Measurements from ENCODE around the gene UROC1.

The UROC1 gene

GRCh38 chr3:126464093-126464492 lies 53.5 kb downstream of the UROC1 start:
- no peaks in the 10 kb centered on the region for H3K79me1 ChIP-seq (ENCODE audit: low read length)
- no peak overlapping the region for H3K9ac ChIP-seq (ENCODE audit: low read length)
- no peak overlapping the region for H2BK12ac ChIP-seq (ENCODE audit: low read length)
- no peaks in the 10 kb centered on the region for H3K4me1 ChIP-seq (ENCODE audit: control insufficient read depth in 1 of 2, insufficient read depth in 2 of 2, low read length in 2 of 2)
- H4K12ac ChIP-seq (ENCODE audit: low read depth, low read length), result no peak overlapping the region
- H3K9me3 ChIP-seq (ENCODE audit: insufficient read depth, low read depth, low read length), result no peaks in the 10 kb centered on the region
- H2BK5ac ChIP-seq (ENCODE audit: low read depth, low read length, poor library complexity), result no peak overlapping the region
- no peak overlapping the region for H3K4ac ChIP-seq (ENCODE audit: low read depth, low read length)
- no peak overlapping the region for H4K8ac ChIP-seq (ENCODE audit: low read depth, low read length)
- no peak overlapping the region for H3K23ac ChIP-seq (ENCODE audit: low read length)
- no peak overlapping the region for H3K18ac ChIP-seq (ENCODE audit: low read length)
- H3K27ac ChIP-seq (ENCODE audit: low read depth, low read length), result no peak overlapping the region
- no peak for DNase-seq
- H3K14ac ChIP-seq (ENCODE audit: low read length), result no peak overlapping the region
- H2AFZ ChIP-seq (ENCODE audit: insufficient read depth, low read length, poor library complexity), result no peak overlapping the region
- peaks cover 72 to 82% of the 10 kb centered on the region in 2 experiments for H3K36me3 ChIP-seq (ENCODE audit: control insufficient read depth in 1 of 2, insufficient read depth in 2 of 2, low read length in 2 of 2)
- H3K27me3 ChIP-seq (ENCODE audit: insufficient read depth, low read length), result no peaks in the 10 kb centered on the region
- H3K4me2 ChIP-seq (ENCODE audit: low read length), result no peak overlapping the region
- no peak overlapping the region for H2BK120ac ChIP-seq (ENCODE audit: insufficient read depth, low read length, poor library complexity)
- no peak overlapping the region for H2AK5ac ChIP-seq (ENCODE audit: low read length)
- no peak overlapping the region for H4K91ac ChIP-seq (ENCODE audit: low read depth, low read length)
- no peak overlapping the region for H3K4me3 ChIP-seq (ENCODE audit: low read depth, low read length)
- H3K79me2 ChIP-seq (ENCODE audit: control insufficient read depth, insufficient read depth, low read length, poor library complexity), result no peaks in the 10 kb centered on the region
- WGBS (ENCODE audit: extremely low coverage, insufficient coverage, insufficient read length), result no CpG with 5 or more reads among the region's 4 CpGs

- no peaks in the 10 kb centered on the region for H3K79me1 ChIP-seq (ENCODE audit: low read length)
- H2AFZ ChIP-seq (ENCODE audit: insufficient read depth, low read length, poor library complexity), result no peak overlapping the region
- H3K4me1 ChIP-seq (ENCODE audit: control insufficient read depth in 1 of 2, insufficient read depth in 2 of 2, low read length in 2 of 2), result no peaks in the 10 kb centered on the region
- H2AK5ac ChIP-seq (ENCODE audit: low read length), result no peak overlapping the region
- whole genome bisulfite sequencing (ENCODE audit: extremely low coverage, insufficient coverage, insufficient read length), result no CpG with 5 or more reads among the region's 2 CpGs
- H3K4me2 ChIP-seq (ENCODE audit: low read length), result no peak overlapping the region
- H3K14ac ChIP-seq (ENCODE audit: low read length), result no peak overlapping the region
- H3K4me3 ChIP-seq (ENCODE audit: low read depth, low read length), result no peak overlapping the region
- no peak overlapping the region for H3K27ac ChIP-seq (ENCODE audit: low read depth, low read length)
- H2BK12ac ChIP-seq (ENCODE audit: low read length), result no peak overlapping the region
- no peak overlapping the region for H3K4ac ChIP-seq (ENCODE audit: low read depth, low read length)
- no peak overlapping the region for H4K12ac ChIP-seq (ENCODE audit: low read depth, low read length)
- no peak overlapping the region for H3K23ac ChIP-seq (ENCODE audit: low read length)
- H4K91ac ChIP-seq (ENCODE audit: low read depth, low read length), result no peak overlapping the region
- no peak overlapping the region for H3K9ac ChIP-seq (ENCODE audit: low read length)
- no peaks in the 10 kb centered on the region for H3K79me2 ChIP-seq (ENCODE audit: control insufficient read depth, insufficient read depth, low read length, poor library complexity)
- no peaks in the 10 kb centered on the region for H3K9me3 ChIP-seq (ENCODE audit: insufficient read depth, low read depth, low read length)
- peaks cover 69 to 79% of the 10 kb centered on the region in 2 experiments for H3K36me3 ChIP-seq (ENCODE audit: control insufficient read depth in 1 of 2, insufficient read depth in 2 of 2, low read length in 2 of 2)
- no peak overlapping the region for H2BK120ac ChIP-seq (ENCODE audit: insufficient read depth, low read length, poor library complexity)
- no peak overlapping the region for H3K18ac ChIP-seq (ENCODE audit: low read length)
- no peak for DNase-seq
- no peak overlapping the region for H4K8ac ChIP-seq (ENCODE audit: low read depth, low read length)
- H3K27me3 ChIP-seq (ENCODE audit: insufficient read depth, low read length), result no peaks in the 10 kb centered on the region
- no peak overlapping the region for H2BK5ac ChIP-seq (ENCODE audit: low read depth, low read length, poor library complexity)
These were observed 54.1 kb downstream of the UROC1 start for GRCh38 chr3:126463521-126463920.

- no peak overlapping the region for H2AK5ac ChIP-seq (ENCODE audit: low read length)
- no peak for DNase-seq
- no peak overlapping the region for H3K18ac ChIP-seq (ENCODE audit: low read length)
- no peak overlapping the region for H2AFZ ChIP-seq (ENCODE audit: insufficient read depth, low read length, poor library complexity)
- H4K91ac ChIP-seq (ENCODE audit: low read depth, low read length), result no peak overlapping the region
- no peak overlapping the region for H2BK5ac ChIP-seq (ENCODE audit: low read depth, low read length, poor library complexity)
- no peaks in the 10 kb centered on the region for H3K79me2 ChIP-seq (ENCODE audit: control insufficient read depth, insufficient read depth, low read length, poor library complexity)
- no CpG with 5 or more reads among the region's 17 CpGs for WGBS (ENCODE audit: extremely low coverage, insufficient coverage, insufficient read length)
- no peak overlapping the region for H3K23ac ChIP-seq (ENCODE audit: low read length)
- H3K4me1 ChIP-seq (ENCODE audit: control insufficient read depth in 1 of 2, insufficient read depth in 2 of 2, low read length in 2 of 2), result no peaks in the 10 kb centered on the region
- no peak overlapping the region for H4K8ac ChIP-seq (ENCODE audit: low read depth, low read length)
- no peaks in the 10 kb centered on the region for H3K79me1 ChIP-seq (ENCODE audit: low read length)
- no peaks in the 10 kb centered on the region for H3K9me3 ChIP-seq (ENCODE audit: insufficient read depth, low read depth, low read length)
- no peak overlapping the region for H3K4ac ChIP-seq (ENCODE audit: low read depth, low read length)
- no peak overlapping the region for H3K27ac ChIP-seq (ENCODE audit: low read depth, low read length)
- no peak overlapping the region for H3K4me2 ChIP-seq (ENCODE audit: low read length)
- no peak overlapping the region for H3K9ac ChIP-seq (ENCODE audit: low read length)
- H3K27me3 ChIP-seq (ENCODE audit: insufficient read depth, low read length), result no peaks in the 10 kb centered on the region
- H3K14ac ChIP-seq (ENCODE audit: low read length), result no peak overlapping the region
- H4K12ac ChIP-seq (ENCODE audit: low read depth, low read length), result no peak overlapping the region
- peaks cover 57 to 71% of the 10 kb centered on the region in 2 experiments for H3K36me3 ChIP-seq (ENCODE audit: control insufficient read depth in 1 of 2, insufficient read depth in 2 of 2, low read length in 2 of 2)
- no peak overlapping the region for H2BK12ac ChIP-seq (ENCODE audit: low read length)
- H2BK120ac ChIP-seq (ENCODE audit: insufficient read depth, low read length, poor library complexity), result no peak overlapping the region
- H3K4me3 ChIP-seq (ENCODE audit: low read depth, low read length), result peak overlapping the region; percentile 23
These were observed 56.0 kb downstream of the UROC1 start for GRCh38 chr3:126461450-126462070.

- Histone ChIP-seq H3K4me1 (ENCODE audit: control insufficient read depth in 1 of 2, insufficient read depth in 2 of 2, low read length in 2 of 2) (no peaks in the 10 kb centered on the region), H3K36me3 (ENCODE audit: control insufficient read depth in 1 of 2, insufficient read depth in 2 of 2, low read length in 2 of 2) (peaks cover 53 to 67% of the 10 kb centered on the region in 2 experiments), H3K18ac (ENCODE audit: low read length) (no peak overlapping the region), H3K27me3 (ENCODE audit: insufficient read depth, low read length) (no peaks in the 10 kb centered on the region), H4K91ac (ENCODE audit: low read depth, low read length) (no peak overlapping the region), H3K23ac (ENCODE audit: low read length) (no peak overlapping the region), H3K9me3 (ENCODE audit: insufficient read depth, low read depth, low read length) (no peaks in the 10 kb centered on the region), H4K8ac (ENCODE audit: low read depth, low read length) (no peak overlapping the region), H2AK5ac (ENCODE audit: low read length) (no peak overlapping the region), H3K79me1 (ENCODE audit: low read length) (no peaks in the 10 kb centered on the region), H2BK120ac (ENCODE audit: insufficient read depth, low read length, poor library complexity) (no peak overlapping the region), H3K27ac (ENCODE audit: low read depth, low read length) (no peak overlapping the region), H4K12ac (ENCODE audit: low read depth, low read length) (no peak overlapping the region), H3K79me2 (ENCODE audit: control insufficient read depth, insufficient read depth, low read length, poor library complexity) (no peaks in the 10 kb centered on the region), H2AFZ (ENCODE audit: insufficient read depth, low read length, poor library complexity) (no peak overlapping the region), H2BK12ac (ENCODE audit: low read length) (no peak overlapping the region), H3K4me3 (ENCODE audit: low read depth, low read length) (no peak overlapping the region), H3K14ac (ENCODE audit: low read length) (no peak overlapping the region), H2BK5ac (ENCODE audit: low read depth, low read length, poor library complexity) (no peak overlapping the region), H3K4me2 (ENCODE audit: low read length) (no peak overlapping the region), H3K9ac (ENCODE audit: low read length) (no peak overlapping the region), H3K4ac (ENCODE audit: low read depth, low read length) (no peak overlapping the region)
- WGBS (ENCODE audit: extremely low coverage, insufficient coverage, insufficient read length), result no CpG with 5 or more reads among the region's 7 CpGs
- DNase-seq, result no peak
These were observed 57.2 kb downstream of the UROC1 start for GRCh38 chr3:126460381-126460780.
